Nephron (organoid): ENCODE measurements around the gene HJV.

Source experiments
- H3K27ac Mint-ChIP-seq, 3 experiments: 2 replicates each; pipeline ENCODE4 v1.8.0; 2020; ENCODE audit warnings: mixed read lengths in 3 of 3, mild to moderate bottlenecking in 2 of 3, moderate library complexity in 1 of 3
- H3K27me3 Mint-ChIP-seq: 2 replicates; pipeline ENCODE4 v1.8.0; 2021; ENCODE audit warnings: low read depth, mild to moderate bottlenecking, moderate library complexity, mixed read lengths
- H3K36me3 Mint-ChIP-seq: 2 replicates; pipeline ENCODE4 v1.8.0; 2020; ENCODE audit warnings: low read depth, mixed read lengths
- H3K4me1 Mint-ChIP-seq: 2 replicates; pipeline ENCODE4 v1.8.0; 2020; ENCODE audit warnings: mixed read lengths
- H3K4me3 Mint-ChIP-seq, 3 experiments: 2 replicates each; pipeline ENCODE4 v1.8.0; 2020; ENCODE audit warnings: mild to moderate bottlenecking in 3 of 3, mixed read lengths in 3 of 3, moderate library complexity in 2 of 3
- H3K9me3 Mint-ChIP-seq: 2 replicates; pipeline ENCODE4 v1.8.0; 2020; ENCODE audit warnings: mixed read lengths
- TF ChIP-seq, protein P1 (sequence below), 3 experiments: fragments of 200-600 bp; sonication (generic); IDR thresholded peaks; one replicate each; pipeline ENCODE4 v1.5.0; 2021; ENCODE audit warnings: antibody characterized with exemption in 3 of 3; ENCODE audit not compliant: unreplicated experiment in 3 of 3

The HJV gene

DNA sequence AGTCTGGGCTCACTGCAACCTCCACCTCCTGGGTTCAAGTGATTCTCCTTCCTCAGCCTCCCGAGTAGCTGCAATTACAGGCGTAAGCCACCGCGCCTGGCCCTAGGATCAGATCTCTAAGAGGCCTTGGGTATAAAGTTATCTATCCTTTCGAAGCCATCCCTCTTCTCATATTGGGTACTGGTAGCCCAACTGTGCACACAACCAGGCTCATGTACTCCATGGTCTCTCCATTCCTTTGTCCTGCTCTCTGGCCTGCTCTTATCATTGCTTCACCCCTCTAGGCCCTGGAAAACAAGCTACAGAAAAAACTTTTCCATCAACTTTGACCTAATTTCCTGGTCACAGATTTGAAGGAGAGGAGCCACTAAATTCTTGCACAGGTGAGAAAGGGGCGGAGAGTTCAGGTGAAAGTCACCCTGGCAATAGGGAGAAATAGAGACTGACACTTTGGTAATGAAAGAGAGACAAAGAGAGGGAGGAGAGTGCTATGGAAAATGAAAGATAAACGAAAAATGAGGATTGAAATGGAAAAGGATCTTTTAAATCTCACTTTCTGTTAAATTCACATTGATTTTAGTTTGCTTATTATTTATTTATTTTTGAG lies 31.2 kb downstream of the HJV start:
- Mint-ChIP-seq H3K27me3 (no peaks in the 10 kb centered on the region), H3K9me3 (no peaks in the 10 kb centered on the region), H3K36me3 (peaks cover 47% of the 10 kb centered on the region), H3K27ac (peak overlapping the region; percentile 86 to 97 (median 95)), H3K4me3 (peak overlapping the region; percentile 56 to 96 (median 68)), H3K4me1 (peaks cover 56% of the 10 kb centered on the region)
- TF ChIP-seq, protein P1, sequence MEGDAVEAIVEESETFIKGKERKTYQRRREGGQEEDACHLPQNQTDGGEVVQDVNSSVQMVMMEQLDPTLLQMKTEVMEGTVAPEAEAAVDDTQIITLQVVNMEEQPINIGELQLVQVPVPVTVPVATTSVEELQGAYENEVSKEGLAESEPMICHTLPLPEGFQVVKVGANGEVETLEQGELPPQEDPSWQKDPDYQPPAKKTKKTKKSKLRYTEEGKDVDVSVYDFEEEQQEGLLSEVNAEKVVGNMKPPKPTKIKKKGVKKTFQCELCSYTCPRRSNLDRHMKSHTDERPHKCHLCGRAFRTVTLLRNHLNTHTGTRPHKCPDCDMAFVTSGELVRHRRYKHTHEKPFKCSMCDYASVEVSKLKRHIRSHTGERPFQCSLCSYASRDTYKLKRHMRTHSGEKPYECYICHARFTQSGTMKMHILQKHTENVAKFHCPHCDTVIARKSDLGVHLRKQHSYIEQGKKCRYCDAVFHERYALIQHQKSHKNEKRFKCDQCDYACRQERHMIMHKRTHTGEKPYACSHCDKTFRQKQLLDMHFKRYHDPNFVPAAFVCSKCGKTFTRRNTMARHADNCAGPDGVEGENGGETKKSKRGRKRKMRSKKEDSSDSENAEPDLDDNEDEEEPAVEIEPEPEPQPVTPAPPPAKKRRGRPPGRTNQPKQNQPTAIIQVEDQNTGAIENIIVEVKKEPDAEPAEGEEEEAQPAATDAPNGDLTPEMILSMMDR (IDR thresholded peaks at IDR 0.05; ENCODE audit: unreplicated experiment in 3 of 3) = no peak

GRCh38 chr1:145988773-145989172 lies 32.8 kb downstream of the HJV start:
- peaks cover 31% of the 10 kb centered on the region for H3K36me3 Mint-ChIP-seq
- no peaks in the 10 kb centered on the region for H3K27me3 Mint-ChIP-seq
- peaks cover 64% of the 10 kb centered on the region for H3K4me1 Mint-ChIP-seq
- H3K27ac Mint-ChIP-seq = peak overlapping the region; percentile 11 to 61 (median 29)
- TF ChIP-seq, protein P1 (IDR thresholded peaks at IDR 0.05; ENCODE audit: unreplicated experiment in 3 of 3) = no peak
- H3K9me3 Mint-ChIP-seq = no peaks in the 10 kb centered on the region
- H3K4me3 Mint-ChIP-seq = peak overlapping the region in 2 of 3 experiments; percentile 3 to 19

GRCh38 chr1:145987926-145988325 lies 33.6 kb downstream of the HJV start:
- H3K27ac Mint-ChIP-seq = peak overlapping the region in 2 of 3 experiments; percentile 73 to 76
- no peak overlapping the region for H3K4me3 Mint-ChIP-seq
- no peaks in the 10 kb centered on the region for H3K27me3 Mint-ChIP-seq

DNA sequence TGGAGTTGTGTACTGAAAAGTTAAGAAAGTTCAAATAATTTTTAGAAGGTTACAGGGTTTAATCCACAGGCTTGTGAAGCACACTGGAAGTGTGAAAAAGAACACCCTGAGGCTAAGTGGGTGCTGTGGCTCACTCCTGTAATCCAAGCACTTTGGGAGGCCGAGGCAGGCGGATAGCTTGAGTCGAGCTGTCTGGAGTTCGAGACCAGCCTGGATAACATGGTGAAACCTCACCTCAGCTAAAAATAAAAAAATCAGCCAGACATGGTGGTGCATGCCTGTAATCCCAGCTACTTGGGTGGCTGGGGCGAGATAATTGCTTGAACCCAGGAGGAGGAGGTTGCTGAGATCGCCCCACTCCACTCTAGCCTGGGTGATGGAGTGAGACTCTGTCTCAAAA lies 35.0 kb downstream of the HJV start:
- Mint-ChIP-seq H3K9me3 (no peaks in the 10 kb centered on the region), H3K27me3 (no peaks in the 10 kb centered on the region), H3K4me1 (peaks cover 63% of the 10 kb centered on the region), H3K27ac (peak overlapping the region in 1 of 3 experiments; percentile 82), H3K36me3 (peaks cover 9% of the 10 kb centered on the region), H3K4me3 (no peak overlapping the region)
- TF ChIP-seq, protein P1 (IDR thresholded peaks at IDR 0.05; ENCODE audit: unreplicated experiment in 3 of 3) = no peak

More at GRCh38 chr1:145987926-145988325, 33.6 kb downstream of the HJV start:
- Mint-ChIP-seq H3K9me3 (no peaks in the 10 kb centered on the region), H3K4me1 (peaks cover 64% of the 10 kb centered on the region), H3K36me3 (peaks cover 23% of the 10 kb centered on the region)
- TF ChIP-seq, protein P1 (IDR thresholded peaks at IDR 0.05; ENCODE audit: unreplicated experiment in 3 of 3) = no peak

GRCh38 chr1:145985502-145986439 lies 35.8 kb downstream of the HJV start:
- H3K27me3 Mint-ChIP-seq = no peaks in the 10 kb centered on the region
- H3K4me3 Mint-ChIP-seq = peak overlapping the region in 1 of 3 experiments; percentile 64
- peaks cover 4% of the 10 kb centered on the region for H3K36me3 Mint-ChIP-seq
- H3K27ac Mint-ChIP-seq = peak overlapping the region; percentile 38 to 88 (median 82)
- peaks cover 59% of the 10 kb centered on the region for H3K4me1 Mint-ChIP-seq
- TF ChIP-seq, protein P1 (IDR thresholded peaks at IDR 0.05; ENCODE audit: unreplicated experiment in 3 of 3) = no peak
- H3K9me3 Mint-ChIP-seq = no peaks in the 10 kb centered on the region
